GM12872 (cell line): ENCODE data around the gene EXOC4.

Source experiments
- TF ChIP-seq, protein P1 (sequence below): IDR thresholded peaks from 3 replicates; pipeline ENCODE4 v1.5.1; 2011; ENCODE audit warnings: low read depth, mild to moderate bottlenecking, low read length, moderate library complexity; ENCODE audit not compliant: insufficient read depth

EXOC4 gene

DNA sequence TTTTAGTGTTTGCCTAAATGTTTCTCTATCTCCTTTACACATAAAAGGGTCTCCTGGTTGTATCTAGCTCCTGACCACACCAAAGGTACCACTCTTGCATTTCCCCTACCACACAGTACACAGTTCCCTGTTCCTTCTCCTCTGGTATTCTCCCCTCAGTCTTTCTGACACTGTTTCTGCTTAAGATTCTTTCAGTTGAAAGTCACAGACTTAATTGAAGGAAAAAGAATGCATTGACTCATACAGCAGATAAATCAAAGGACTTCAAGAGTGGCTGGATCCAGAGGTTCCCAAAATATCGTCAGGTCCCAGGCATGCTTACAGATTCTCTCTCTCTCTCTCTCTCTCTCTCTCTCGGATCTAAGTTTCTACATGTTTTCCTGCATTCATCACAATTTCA, 688.6 kb downstream of the EXOC4 start:
- TF ChIP-seq, protein P1, sequence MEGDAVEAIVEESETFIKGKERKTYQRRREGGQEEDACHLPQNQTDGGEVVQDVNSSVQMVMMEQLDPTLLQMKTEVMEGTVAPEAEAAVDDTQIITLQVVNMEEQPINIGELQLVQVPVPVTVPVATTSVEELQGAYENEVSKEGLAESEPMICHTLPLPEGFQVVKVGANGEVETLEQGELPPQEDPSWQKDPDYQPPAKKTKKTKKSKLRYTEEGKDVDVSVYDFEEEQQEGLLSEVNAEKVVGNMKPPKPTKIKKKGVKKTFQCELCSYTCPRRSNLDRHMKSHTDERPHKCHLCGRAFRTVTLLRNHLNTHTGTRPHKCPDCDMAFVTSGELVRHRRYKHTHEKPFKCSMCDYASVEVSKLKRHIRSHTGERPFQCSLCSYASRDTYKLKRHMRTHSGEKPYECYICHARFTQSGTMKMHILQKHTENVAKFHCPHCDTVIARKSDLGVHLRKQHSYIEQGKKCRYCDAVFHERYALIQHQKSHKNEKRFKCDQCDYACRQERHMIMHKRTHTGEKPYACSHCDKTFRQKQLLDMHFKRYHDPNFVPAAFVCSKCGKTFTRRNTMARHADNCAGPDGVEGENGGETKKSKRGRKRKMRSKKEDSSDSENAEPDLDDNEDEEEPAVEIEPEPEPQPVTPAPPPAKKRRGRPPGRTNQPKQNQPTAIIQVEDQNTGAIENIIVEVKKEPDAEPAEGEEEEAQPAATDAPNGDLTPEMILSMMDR: no peak

GRCh38 chr7:133945497-133945896, 692.6 kb downstream of the EXOC4 start:
- TF ChIP-seq, protein P1: no peak

DNA sequence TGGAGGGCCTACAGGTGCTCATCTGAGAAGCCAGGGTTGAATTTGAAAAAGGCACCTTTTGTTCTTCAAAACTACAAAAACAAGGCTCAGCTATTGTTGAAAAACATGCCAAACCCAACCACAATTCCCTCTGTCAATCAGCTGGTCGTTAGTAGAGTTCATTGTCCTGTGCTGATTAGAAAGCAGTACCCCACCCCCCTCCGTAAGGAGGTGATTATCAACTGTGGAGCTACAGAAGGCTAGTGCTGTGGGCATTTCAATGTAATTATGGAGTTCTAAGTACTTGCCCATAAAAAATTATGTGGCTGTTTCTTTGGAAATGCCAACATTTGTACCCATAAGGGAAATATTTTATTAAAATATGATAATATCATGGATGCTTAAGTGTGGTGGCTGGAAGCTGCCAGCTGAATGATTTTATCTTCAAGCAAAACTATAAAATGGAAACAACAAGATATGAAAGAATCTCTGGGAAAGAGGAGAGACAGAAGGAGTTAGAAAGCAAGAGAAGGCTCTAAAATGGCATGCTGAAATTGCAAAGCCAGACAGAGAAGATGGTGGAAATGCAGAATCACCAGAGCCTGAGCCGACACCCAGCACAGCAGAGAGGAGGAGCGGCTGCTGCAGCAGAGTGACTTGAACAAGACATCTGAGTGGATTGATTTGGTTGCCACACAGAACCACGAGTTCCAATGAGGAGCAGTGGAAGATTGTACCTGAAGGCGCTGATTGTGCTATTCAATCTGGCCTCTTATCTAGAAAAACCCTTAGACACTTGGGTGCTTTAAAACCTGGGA, 694.8 kb downstream of the EXOC4 start:
- TF ChIP-seq, protein P1: no peak

DNA sequence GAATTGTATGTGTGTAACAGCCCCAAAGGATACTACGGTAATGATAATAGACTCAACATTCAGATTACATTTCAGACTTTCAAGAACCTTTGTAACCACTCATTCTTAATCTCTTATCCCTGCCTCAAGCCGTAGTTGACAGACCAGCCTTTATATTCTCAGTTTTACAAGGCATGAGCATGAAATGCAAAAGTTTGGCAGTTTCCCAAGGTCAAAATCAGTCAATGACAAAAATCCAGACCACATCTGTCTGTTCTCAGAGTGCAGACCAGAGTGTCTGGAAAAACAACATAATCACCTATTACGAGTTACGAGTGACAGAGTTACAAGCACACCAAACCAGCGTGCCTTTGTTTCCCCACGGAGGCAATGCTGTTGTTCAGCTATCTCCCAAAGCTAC, 695.7 kb downstream of the EXOC4 start:
- TF ChIP-seq, protein P1: no peak

- TF ChIP-seq, protein P1: no peak
Observed at GRCh38 chr7:133950855-133951254, 698.0 kb downstream of the EXOC4 start.

DNA sequence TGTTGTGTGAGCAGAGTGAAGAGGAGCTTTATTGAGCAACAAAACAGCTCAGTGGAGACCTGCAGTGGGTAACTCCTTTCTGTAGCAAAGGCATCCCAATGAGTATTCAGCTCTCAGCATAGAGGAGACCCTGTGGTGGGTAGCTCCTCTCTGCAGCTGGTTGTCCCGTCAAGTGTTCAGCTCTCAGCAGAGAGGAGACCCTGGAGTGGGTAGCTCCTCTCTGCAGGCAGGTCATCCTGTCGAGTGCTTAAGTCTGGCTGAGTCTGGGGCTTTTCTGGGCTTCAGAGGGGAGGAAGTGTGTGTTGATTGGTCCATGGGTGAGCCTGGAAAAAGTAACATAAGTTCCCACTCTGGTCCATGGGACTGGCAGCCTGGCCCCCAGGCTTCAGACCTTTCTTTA, 702.3 kb downstream of the EXOC4 start:
- TF ChIP-seq, protein P1: no peak

DNA sequence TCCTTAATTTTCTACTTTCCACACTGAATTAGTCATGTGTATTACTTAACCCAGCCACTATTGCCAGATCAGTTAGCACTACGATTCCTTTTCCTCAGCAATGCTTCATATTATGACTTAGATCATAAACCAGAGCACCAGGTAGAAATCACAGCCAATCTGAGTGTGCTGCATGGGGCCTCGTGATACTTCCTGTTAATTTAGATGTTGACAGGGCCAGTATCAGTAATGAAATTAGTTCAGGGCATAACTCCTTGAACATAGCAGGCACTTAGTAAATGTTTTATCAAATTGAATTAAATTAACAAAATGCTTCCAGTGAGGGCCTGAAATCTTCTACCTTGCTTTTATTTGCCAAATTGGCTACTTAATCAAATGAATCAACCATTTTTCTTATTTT, 705.0 kb downstream of the EXOC4 start:
- TF ChIP-seq, protein P1: no peak
